BE2C (cell line): ENCODE data around the gene PCSK2.

ENCODE experiments used
- DNase-seq: peaks from one replicate; pipeline ENCODE4 v3.0.0-alpha.2; 2020
- H3K27me3 ChIP-seq: fragments of 250-450 bp; sonication (Bioruptor Pico); 2 replicates; pipeline ENCODE4 v1.5.1; 2020; ENCODE audit warnings: mild to moderate bottlenecking
- H3K36me3 ChIP-seq: fragments of 250-450 bp; sonication (Bioruptor Pico); 2 replicates; pipeline ENCODE4 v1.5.1; 2020; ENCODE audit warnings: mild to moderate bottlenecking
- H3K4me1 ChIP-seq: fragments of 250-450 bp; sonication (Bioruptor Pico); 2 replicates; pipeline ENCODE4 v1.5.1; 2020
- H3K4me3 ChIP-seq: 2 replicates; pipeline ENCODE4 v1.5.1; 2011; ENCODE audit warnings: low read depth, low read length
- H3K9me3 ChIP-seq: fragments of 250-450 bp; sonication (Bioruptor Pico); 2 replicates; pipeline ENCODE4 v1.5.1; 2020
- CTCF ChIP-seq: IDR thresholded peaks from 2 replicates; pipeline ENCODE4 v1.5.1; 2012; ENCODE audit warnings: mild to moderate bottlenecking, low read depth, low read length

Gene PCSK2

GRCh38 chr20:17457079-17457478 lies 230.2 kb downstream of the PCSK2 start:
- DNase-seq: no peak
- Histone ChIP-seq H3K4me3 (no peak overlapping the region), H3K27me3 (peaks cover 43% of the 10 kb centered on the region), H3K4me1 (no peaks in the 10 kb centered on the region), H3K9me3 (no peaks in the 10 kb centered on the region), H3K36me3 (no peaks in the 10 kb centered on the region)
- TF ChIP-seq CTCF: no peak

GRCh38 chr20:17457588-17458190 lies 230.8 kb downstream of the PCSK2 start:
- Histone ChIP-seq H3K9me3 (no peaks in the 10 kb centered on the region), H3K4me1 (no peaks in the 10 kb centered on the region), H3K36me3 (no peaks in the 10 kb centered on the region), H3K4me3 (no peak overlapping the region), H3K27me3 (peaks cover 37% of the 10 kb centered on the region)
- DNase-seq: no peak
- no peak for TF ChIP-seq CTCF

GRCh38 chr20:17460119-17460518 lies 233.3 kb downstream of the PCSK2 start:
- peak overlapping the region; percentile 41 for H3K4me3 ChIP-seq
- no peaks in the 10 kb centered on the region for H3K4me1 ChIP-seq
- DNase-seq: no peak
- H3K9me3 ChIP-seq: no peaks in the 10 kb centered on the region
- peaks cover 19% of the 10 kb centered on the region for H3K27me3 ChIP-seq
- no peaks in the 10 kb centered on the region for H3K36me3 ChIP-seq
- no peak for TF ChIP-seq CTCF

GRCh38 chr20:17461941-17462340 lies 235.1 kb downstream of the PCSK2 start:
- DNase-seq: no peak
- Histone ChIP-seq H3K4me3 (no peak overlapping the region), H3K27me3 (peaks cover 2% of the 10 kb centered on the region), H3K9me3 (no peaks in the 10 kb centered on the region), H3K4me1 (no peaks in the 10 kb centered on the region), H3K36me3 (no peaks in the 10 kb centered on the region)
- TF ChIP-seq CTCF: no peak

- no peak for DNase-seq
- Histone ChIP-seq H3K36me3 (no peaks in the 10 kb centered on the region), H3K27me3 (no peaks in the 10 kb centered on the region; the same call in 1 of the 2 replicates), H3K4me3 (no peak overlapping the region), H3K4me1 (no peaks in the 10 kb centered on the region), H3K9me3 (no peaks in the 10 kb centered on the region)
- no peak for TF ChIP-seq CTCF
These were observed 236.9 kb downstream of the PCSK2 start for GRCh38 chr20:17463711-17464110.

- Histone ChIP-seq H3K4me1 (no peaks in the 10 kb centered on the region), H3K27me3 (no peaks in the 10 kb centered on the region), H3K4me3 (no peak overlapping the region), H3K9me3 (no peaks in the 10 kb centered on the region), H3K36me3 (no peaks in the 10 kb centered on the region)
- DNase-seq: no peak
- no peak for TF ChIP-seq CTCF
These were observed 238.4 kb downstream of the PCSK2 start for GRCh38 chr20:17465236-17465635.
